ENCODE measurements around the gene GNB3. TPM values are rescaled to one million over a fixed set of nuclear protein-coding genes. Genes with fewer than 3 reads are reported as not detected.
A peak's percentile ranks its signal among the peaks of the same experiment; 100 is the strongest.

Gene GNB3
- total RNA-seq, 1 experiment from 2014 or later, result 14.0 TPM

DNA sequence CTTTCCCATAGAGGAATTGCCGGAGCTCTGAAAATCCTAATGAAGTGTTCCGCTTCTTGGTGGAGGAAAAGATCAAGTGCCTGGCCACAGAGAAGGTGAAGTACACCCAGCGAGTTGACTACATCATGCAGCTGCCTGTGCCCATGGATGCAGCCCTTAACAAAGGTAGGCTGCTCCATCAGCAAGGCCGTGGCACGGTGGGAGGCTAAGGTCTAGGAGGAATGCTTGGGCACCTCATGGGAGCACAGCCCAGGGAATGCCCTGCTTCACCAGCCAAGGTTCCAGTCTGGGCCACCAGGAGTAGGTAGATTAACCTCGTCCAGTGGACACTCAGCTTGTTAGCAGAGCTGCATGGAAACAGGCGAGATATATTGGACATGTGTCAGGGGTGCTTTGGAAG lies 20.2 kb downstream of the GNB3 start (continued):
- TF ChIP-seq NFYB (CRISPR knock-in tag; conservative IDR thresholded peaks at IDR 0.05; ENCODE audit: low read depth) (no peak), IRF2 (CRISPR knock-in tag; IDR thresholded peaks at IDR 0.05; ENCODE audit: borderline replicate concordance, low read depth) (no peak), GABPB1 (CRISPR knock-in tag; IDR thresholded peaks at IDR 0.05) (no peak)
- TF ChIP-seq, protein P1, sequence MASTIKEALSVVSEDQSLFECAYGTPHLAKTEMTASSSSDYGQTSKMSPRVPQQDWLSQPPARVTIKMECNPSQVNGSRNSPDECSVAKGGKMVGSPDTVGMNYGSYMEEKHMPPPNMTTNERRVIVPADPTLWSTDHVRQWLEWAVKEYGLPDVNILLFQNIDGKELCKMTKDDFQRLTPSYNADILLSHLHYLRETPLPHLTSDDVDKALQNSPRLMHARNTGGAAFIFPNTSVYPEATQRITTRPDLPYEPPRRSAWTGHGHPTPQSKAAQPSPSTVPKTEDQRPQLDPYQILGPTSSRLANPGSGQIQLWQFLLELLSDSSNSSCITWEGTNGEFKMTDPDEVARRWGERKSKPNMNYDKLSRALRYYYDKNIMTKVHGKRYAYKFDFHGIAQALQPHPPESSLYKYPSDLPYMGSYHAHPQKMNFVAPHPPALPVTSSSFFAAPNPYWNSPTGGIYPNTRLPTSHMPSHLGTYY (CRISPR knock-in tag; IDR thresholded peaks at IDR 0.05), result no peak

DNA sequence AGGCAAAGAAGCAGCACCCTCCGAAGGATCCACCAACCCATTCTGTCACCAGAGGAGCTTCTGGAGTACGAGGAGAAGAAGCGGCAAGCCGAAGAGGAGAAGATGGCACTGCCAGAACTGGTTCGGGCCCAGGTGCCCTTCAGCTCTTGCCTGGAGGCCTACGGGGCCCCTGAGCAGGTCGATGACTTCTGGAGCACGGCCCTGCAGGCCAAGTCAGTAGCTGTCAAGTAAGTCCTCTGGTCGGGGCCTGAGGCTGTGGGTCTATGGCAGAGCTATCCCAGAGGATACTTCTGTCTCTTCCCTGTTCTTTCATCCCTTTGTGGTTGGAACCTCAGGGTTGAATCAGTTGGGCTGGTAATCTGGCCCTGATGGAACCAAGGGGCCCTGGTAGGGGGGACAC lies 20.7 kb downstream of the GNB3 start:
- CTCF ChIA-PET, result interaction anchor here (0.7 to 0.8 kb wide), 3 partner anchors 8 to 26 kb away, joined by 3 to 4 read pairs (median 3); no protein-coding TSS in a partner anchor
- H3K27ac Mint-ChIP-seq, result no peak overlapping the region
- peaks cover 77% of the 10 kb centered on the region for H3K36me3 Mint-ChIP-seq

DNA sequence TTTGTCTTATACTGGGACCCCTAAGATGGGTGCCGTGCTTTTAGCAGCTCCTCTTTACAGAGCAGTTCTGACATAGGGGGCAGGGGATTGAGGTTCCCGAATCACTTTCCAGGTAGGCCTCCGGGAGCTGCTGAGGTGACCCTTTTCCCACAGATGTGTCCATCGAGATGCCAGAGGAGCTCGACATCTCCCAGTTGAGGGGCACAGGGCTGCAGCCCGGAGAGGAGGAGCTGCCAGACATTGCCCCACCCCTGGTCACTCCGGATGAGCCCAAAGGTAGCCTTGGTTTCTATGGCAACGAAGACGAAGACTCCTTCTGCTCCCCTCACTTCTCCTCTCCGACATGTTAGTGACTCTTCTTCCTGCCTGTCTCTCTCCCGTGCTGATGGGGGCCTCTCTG lies 22.3 kb downstream of the GNB3 start:
- ATAC-seq (no peak), DNase-seq (ENCODE audit: low spot score) (no peak)
- POLR2A ChIA-PET, result interaction anchor here (1.2 kb wide), 2 partner anchors 9 to 11 kb away, joined by 3 read pairs; partner anchors contain the start of gene USP5
- TF ChIP-seq FOXJ3 (CRISPR knock-in tag; IDR thresholded peaks at IDR 0.05; ENCODE audit: borderline replicate concordance), result no peak
- H3K4me3 Mint-ChIP-seq, result no peak overlapping the region
- peak overlapping the region; percentile 55; the same call in 1 of the 2 replicates for H3K27ac Mint-ChIP-seq
- H3K36me3 Mint-ChIP-seq, result peaks cover 63% of the 10 kb centered on the region
- peaks cover 20% of the 10 kb centered on the region for H3K4me1 Mint-ChIP-seq
- CTCF ChIA-PET, result no interaction called here
- no peaks in the 10 kb centered on the region for H3K27me3 Mint-ChIP-seq (ENCODE audit: low read depth)
- no peaks in the 10 kb centered on the region for H3K9me3 Mint-ChIP-seq

More for the DNA sequence above, 20.7 kb downstream of the GNB3 start:
- POLR2A ChIA-PET, result no interaction called here
- DNase-seq (ENCODE audit: low spot score) (no peak), ATAC-seq (no peak)
- Mint-ChIP-seq H3K27me3 (ENCODE audit: low read depth) (no peaks in the 10 kb centered on the region), H3K4me1 (peaks cover 14% of the 10 kb centered on the region), H3K9me3 (no peaks in the 10 kb centered on the region), H3K4me3 (no peak overlapping the region)
- TF ChIP-seq, protein P2, sequence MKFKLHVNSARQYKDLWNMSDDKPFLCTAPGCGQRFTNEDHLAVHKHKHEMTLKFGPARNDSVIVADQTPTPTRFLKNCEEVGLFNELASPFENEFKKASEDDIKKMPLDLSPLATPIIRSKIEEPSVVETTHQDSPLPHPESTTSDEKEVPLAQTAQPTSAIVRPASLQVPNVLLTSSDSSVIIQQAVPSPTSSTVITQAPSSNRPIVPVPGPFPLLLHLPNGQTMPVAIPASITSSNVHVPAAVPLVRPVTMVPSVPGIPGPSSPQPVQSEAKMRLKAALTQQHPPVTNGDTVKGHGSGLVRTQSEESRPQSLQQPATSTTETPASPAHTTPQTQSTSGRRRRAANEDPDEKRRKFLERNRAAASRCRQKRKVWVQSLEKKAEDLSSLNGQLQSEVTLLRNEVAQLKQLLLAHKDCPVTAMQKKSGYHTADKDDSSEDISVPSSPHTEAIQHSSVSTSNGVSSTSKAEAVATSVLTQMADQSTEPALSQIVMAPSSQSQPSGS (CRISPR knock-in tag; IDR thresholded peaks at IDR 0.05; ENCODE audit: borderline replicate concordance, low read depth), result no peak
- no peak for TF ChIP-seq CREB1 (CRISPR knock-in tag; IDR thresholded peaks at IDR 0.05)

DNA sequence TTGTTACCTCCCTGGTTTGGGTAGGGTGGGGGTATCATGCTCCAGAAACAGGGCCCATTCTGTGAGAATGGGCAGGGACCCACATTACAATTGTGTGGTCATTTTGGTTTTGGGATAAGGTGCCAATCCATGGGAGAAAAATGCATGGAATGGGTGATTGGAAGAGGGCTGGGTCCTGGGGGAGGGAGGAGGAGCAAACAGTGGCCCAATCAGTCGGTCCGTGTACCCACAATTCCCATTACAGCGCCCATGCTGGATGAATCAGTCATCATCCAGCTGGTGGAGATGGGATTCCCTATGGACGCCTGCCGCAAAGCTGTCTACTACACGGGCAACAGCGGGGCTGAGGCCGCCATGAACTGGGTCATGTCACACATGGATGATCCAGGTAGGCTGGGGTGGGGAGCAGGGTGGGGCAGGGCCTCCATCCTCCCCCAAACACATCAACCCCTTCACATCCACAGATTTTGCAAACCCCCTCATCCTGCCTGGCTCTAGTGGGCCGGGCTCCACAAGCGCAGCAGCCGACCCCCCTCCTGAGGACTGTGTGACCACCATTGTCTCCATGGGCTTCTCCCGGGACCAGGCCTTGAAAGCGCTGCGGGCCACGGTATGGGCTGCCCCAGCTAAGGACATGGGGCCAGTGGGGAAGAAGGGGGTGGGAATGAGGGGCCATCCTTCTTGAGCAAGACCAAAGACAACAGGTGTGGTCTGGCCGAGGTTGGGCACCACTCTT lies 23.0 kb downstream of the GNB3 start:
- peaks cover 63% of the 10 kb centered on the region for H3K36me3 Mint-ChIP-seq
- no peak for DNase-seq (ENCODE audit: low spot score)
- H3K4me3 Mint-ChIP-seq, result no peak overlapping the region
- peaks cover 25% of the 10 kb centered on the region for H3K4me1 Mint-ChIP-seq
- ChIA-PET CTCF (no interaction called here), POLR2A (interaction anchor here (1.2 to 1.4 kb wide), 3 partner anchors 8 to 13 kb away, joined by 3 read pairs; partner anchors contain the start of genes CDCA3 and USP5)
- no peak for ATAC-seq
- no peaks in the 10 kb centered on the region for H3K9me3 Mint-ChIP-seq
- H3K27ac Mint-ChIP-seq, result peak overlapping the region; percentile 55; the same call in 1 of the 2 replicates
- H3K27me3 Mint-ChIP-seq (ENCODE audit: low read depth), result no peaks in the 10 kb centered on the region
- TF ChIP-seq SP1 (CRISPR knock-in tag; conservative IDR thresholded peaks at IDR 0.05), result no peak
- TF ChIP-seq, protein P3, sequence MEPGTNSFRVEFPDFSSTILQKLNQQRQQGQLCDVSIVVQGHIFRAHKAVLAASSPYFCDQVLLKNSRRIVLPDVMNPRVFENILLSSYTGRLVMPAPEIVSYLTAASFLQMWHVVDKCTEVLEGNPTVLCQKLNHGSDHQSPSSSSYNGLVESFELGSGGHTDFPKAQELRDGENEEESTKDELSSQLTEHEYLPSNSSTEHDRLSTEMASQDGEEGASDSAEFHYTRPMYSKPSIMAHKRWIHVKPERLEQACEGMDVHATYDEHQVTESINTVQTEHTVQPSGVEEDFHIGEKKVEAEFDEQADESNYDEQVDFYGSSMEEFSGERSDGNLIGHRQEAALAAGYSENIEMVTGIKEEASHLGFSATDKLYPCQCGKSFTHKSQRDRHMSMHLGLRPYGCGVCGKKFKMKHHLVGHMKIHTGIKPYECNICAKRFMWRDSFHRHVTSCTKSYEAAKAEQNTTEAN (CRISPR knock-in tag; IDR thresholded peaks at IDR 0.05), result no peak
- no peak for TF ChIP-seq RORB (CRISPR knock-in tag; IDR thresholded peaks at IDR 0.05)
- no peak for TF ChIP-seq ZNF396 (CRISPR knock-in tag; IDR thresholded peaks at IDR 0.05; ENCODE audit: borderline replicate concordance)
- no peak for TF ChIP-seq EMX1 (CRISPR knock-in tag; IDR thresholded peaks at IDR 0.05)
- TF ChIP-seq, protein P4, sequence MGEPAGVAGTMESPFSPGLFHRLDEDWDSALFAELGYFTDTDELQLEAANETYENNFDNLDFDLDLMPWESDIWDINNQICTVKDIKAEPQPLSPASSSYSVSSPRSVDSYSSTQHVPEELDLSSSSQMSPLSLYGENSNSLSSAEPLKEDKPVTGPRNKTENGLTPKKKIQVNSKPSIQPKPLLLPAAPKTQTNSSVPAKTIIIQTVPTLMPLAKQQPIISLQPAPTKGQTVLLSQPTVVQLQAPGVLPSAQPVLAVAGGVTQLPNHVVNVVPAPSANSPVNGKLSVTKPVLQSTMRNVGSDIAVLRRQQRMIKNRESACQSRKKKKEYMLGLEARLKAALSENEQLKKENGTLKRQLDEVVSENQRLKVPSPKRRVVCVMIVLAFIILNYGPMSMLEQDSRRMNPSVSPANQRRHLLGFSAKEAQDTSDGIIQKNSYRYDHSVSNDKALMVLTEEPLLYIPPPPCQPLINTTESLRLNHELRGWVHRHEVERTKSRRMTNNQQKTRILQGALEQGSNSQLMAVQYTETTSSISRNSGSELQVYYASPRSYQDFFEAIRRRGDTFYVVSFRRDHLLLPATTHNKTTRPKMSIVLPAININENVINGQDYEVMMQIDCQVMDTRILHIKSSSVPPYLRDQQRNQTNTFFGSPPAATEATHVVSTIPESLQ (CRISPR knock-in tag; IDR thresholded peaks at IDR 0.05), result no peak
- no peak for TF ChIP-seq GTF2I (CRISPR knock-in tag; conservative IDR thresholded peaks at IDR 0.05)
- TF ChIP-seq, protein P5, sequence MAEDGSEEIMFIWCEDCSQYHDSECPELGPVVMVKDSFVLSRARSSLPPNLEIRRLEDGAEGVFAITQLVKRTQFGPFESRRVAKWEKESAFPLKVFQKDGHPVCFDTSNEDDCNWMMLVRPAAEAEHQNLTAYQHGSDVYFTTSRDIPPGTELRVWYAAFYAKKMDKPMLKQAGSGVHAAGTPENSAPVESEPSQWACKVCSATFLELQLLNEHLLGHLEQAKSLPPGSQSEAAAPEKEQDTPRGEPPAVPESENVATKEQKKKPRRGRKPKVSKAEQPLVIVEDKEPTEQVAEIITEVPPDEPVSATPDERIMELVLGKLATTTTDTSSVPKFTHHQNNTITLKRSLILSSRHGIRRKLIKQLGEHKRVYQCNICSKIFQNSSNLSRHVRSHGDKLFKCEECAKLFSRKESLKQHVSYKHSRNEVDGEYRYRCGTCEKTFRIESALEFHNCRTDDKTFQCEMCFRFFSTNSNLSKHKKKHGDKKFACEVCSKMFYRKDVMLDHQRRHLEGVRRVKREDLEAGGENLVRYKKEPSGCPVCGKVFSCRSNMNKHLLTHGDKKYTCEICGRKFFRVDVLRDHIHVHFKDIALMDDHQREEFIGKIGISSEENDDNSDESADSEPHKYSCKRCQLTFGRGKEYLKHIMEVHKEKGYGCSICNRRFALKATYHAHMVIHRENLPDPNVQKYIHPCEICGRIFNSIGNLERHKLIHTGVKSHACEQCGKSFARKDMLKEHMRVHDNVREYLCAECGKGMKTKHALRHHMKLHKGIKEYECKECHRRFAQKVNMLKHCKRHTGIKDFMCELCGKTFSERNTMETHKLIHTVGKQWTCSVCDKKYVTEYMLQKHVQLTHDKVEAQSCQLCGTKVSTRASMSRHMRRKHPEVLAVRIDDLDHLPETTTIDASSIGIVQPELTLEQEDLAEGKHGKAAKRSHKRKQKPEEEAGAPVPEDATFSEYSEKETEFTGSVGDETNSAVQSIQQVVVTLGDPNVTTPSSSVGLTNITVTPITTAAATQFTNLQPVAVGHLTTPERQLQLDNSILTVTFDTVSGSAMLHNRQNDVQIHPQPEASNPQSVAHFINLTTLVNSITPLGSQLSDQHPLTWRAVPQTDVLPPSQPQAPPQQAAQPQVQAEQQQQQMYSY (CRISPR knock-in tag; IDR thresholded peaks at IDR 0.05), result no peak
- TF ChIP-seq SOX15 (CRISPR knock-in tag; IDR thresholded peaks at IDR 0.05), result no peak
- TF ChIP-seq TEAD4 (CRISPR knock-in tag; IDR thresholded peaks at IDR 0.05), result no peak
- TF ChIP-seq, protein P6, sequence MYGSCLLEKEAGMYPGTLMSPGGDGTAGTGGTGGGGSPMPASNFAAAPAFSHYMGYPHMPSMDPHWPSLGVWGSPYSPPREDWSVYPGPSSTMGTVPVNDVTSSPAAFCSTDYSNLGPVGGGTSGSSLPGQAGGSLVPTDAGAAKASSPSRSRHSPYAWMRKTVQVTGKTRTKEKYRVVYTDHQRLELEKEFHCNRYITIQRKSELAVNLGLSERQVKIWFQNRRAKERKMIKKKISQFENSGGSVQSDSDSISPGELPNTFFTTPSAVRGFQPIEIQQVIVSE (CRISPR knock-in tag; IDR thresholded peaks at IDR 0.05; ENCODE audit: borderline replicate concordance), result no peak

Measured in WTC11 (cell line).